GM19035 (cell line): ENCODE results near the gene VWA3A.
"Not testable (repeated sequence)": the region's sequence is repeated elsewhere in the genome, so short reads cannot be mapped to it uniquely, and the experiment has no call there.

Source experiments
- ATAC-seq: cut with Tn5 transposase; IDR thresholded peaks from one replicate; pipeline ENCODE4 v1.9.1; 2021; ENCODE audit not compliant: unreplicated experiment

VWA3A gene

DNA sequence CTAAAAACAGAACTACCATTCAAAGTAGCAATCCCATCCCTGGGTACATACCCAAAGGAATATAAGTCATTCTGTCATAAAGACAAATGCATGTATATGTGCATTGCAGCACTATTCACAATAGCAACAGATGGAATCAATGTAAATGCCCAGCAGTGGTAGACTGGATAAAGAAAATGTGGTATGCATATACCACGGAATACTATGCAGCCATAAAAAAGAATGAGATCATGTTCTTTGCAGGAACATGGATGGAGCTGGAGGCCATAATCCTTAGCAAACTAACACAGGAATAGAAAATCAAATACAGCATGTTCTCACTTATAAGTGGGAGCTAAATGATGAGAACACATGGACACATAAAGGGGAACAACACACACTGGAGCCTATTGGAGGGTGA lies 36.2 kb downstream of the VWA3A start:
- not testable (repeated sequence) for ATAC-seq

DNA sequence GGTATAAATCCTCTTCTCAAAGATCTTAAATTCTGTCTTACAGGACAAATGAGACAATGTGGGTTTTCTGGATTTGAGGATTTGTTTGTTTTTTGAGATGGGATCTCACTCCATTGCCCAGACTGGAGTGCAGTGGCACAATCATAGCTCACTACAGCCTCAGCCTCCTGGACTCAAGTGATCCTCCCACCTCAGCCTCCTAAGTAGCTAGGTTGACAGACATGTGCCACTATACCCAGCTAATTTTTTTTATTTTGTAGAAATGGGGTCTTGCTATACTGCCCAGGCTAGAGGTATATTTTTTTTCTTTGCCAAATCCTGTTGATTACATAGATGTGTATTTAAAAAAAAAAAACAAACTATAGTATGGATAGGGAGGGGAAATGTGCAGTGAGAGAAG lies 38.2 kb downstream of the VWA3A start:
- ATAC-seq, result no peak

DNA sequence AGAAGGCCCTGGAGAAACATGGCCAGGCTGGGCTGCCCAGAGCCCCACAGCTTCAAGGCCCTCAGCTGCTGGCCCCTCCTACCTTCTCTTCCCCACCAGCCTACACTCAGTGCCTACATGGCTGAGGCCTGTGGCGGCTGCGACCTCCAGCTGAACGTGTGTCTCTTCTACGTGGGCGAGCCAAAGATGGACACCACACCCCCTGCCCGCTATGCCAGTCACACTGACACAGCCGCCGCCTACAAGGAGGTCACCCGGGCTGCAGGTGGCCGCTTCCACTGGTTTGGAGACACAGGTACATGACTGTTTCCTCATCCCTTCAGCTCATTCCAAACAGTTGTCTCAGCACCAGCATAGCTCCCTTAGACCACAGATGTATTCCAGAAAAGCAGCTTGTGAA lies 40.5 kb downstream of the VWA3A start:
- ATAC-seq, result no peak

DNA sequence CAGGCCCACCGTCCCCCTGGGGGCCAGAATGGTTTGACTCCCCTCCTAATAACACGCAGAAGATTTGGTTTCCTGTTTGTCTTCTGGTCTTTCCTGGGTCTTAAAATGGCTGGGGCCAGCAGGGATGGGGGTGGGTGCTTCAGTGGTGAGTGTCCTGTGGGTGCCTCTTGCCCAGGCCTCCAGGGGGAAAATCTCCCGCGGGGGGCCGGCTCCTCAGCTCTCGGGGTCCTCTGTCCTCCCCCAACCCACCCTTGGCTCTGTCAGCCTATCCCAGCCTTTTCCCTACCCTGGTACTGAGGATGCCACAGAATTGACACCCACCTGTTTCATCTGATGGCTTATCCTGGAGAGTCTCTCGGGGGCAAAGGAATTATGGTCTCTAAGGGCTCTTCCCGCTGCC lies 46.1 kb downstream of the VWA3A start:
- no peak for ATAC-seq

DNA sequence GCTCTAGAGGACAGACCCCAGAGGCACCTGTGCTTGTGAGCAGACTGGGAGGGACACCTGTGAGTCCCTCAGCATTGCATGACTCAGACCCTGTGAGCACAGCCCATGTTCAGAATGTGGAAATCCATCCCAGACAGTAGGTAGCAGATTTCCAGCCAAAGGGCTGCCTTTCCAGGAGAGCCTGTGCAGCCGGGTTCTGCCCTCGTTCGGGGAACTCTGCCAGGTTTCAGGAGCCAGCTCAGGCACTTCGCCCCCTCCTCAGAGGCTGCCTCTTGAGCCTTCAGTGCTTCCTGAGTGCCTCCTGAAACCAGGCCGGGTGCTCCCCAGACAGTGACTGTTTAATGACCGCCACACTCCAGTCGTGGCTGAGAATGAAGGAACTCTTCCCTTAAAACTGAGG lies 46.7 kb downstream of the VWA3A start:
- no peak for ATAC-seq

DNA sequence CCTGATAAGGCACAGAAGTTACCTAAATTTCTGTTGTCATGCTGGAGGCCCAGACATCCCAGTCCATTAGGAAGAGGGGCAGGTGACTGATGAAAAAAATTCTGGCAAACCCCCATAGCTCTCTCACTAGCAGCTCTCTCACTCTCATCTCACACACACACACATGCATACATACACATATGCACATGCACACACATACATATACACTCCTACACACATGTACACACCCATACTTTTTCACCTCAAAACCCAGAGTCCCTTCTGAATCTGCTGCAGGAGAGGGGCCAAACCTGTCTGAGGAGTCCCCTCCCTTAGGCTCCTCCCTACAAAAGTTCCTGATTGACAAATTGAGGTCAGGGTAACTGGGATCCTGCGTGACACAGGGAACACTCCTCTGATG lies 47.4 kb downstream of the VWA3A start:
- no peak for ATAC-seq

DNA sequence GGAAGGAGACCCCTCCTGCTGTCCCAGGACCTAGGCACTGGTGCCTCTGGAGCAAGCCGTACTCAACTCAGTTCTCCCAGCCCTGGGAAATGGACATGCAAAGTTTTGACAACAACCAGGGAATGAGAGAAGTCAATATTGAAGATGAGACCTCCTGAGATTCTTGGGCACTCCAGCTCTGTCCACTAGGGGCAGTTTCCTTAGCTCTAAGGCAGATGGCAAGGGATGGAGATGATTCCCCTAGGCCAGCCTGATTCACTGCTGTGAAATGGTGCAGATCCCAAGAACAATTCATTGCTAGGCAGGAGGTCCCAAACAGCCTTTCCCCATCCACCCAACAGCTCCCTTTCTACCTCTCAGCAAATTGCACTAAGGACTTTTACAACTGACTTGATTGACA lies 49.4 kb downstream of the VWA3A start:
- no peak for ATAC-seq

DNA sequence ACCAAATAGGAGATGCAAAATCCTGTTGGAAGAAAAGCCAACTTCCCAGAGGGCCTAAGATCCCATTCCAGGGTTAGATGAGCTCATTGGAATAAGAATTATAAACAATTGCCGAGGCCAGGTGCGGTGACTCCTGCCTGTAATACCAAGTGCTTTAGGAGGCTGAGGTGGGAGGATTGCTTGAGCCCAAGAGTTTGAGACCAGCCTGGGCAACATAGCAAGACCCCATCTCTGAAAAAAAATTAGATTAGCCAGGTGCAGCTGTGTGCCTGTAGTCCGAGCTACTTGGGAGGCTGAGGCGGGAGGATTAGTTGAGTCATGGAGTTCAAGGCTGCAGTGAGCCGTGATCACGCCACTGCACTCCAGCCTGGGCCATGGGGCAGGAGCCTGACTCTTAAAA lies 52.2 kb downstream of the VWA3A start:
- ATAC-seq, result no peak

DNA sequence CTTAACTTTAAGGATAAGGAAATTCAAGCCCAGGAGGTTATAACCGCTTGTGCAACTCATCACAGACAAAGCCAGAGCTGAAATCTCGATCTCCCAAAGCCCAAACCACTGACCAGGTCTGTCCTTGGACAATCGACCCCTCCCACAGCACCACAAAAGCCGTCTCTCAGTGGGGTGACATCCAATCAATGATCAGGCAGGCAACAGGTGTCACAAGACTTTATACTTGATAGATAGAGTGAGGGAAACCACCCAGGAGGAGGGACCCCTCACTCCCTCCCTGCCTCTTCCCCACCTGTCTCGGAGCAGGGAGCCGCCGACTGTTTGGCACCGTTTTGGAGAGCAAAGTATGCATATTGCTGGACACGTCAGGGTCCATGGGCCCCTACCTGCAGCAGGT lies 55.5 kb downstream of the VWA3A start:
- no peak for ATAC-seq

DNA sequence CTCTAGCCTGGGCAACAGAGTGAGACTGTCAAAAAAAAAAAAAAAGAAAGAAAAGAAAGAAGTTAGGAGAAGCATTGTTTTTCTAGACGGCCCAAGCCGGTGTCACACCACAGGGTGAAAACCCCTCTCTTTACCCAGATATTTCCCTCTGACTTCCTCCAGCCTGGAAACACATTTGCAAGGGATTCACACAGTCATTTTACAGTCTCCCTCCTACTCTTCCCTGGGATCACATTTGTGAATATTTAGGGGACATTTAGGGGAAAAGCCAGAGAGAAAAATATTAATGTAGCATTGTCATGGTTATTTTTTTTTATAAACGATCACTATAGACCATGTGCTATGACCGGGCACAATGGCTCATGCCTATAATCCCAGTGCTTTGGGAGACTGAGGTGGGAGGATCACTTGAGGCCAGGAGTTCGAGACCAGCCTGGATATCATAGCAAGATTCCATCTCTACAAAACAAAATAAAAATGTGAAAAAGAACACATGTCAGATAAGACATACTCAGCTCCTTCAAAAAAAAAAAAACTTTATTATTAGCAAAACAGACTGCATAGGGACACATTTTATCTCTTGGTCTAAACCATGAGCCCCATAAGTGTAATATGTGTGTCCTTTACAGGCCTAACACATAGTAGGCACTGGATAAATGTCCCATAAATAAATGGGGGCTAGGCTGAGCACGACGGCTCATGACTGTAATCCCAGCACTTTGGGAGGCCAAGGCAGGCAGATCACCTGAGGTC lies 59.1 kb downstream of the VWA3A start:
- ATAC-seq, result no peak

DNA sequence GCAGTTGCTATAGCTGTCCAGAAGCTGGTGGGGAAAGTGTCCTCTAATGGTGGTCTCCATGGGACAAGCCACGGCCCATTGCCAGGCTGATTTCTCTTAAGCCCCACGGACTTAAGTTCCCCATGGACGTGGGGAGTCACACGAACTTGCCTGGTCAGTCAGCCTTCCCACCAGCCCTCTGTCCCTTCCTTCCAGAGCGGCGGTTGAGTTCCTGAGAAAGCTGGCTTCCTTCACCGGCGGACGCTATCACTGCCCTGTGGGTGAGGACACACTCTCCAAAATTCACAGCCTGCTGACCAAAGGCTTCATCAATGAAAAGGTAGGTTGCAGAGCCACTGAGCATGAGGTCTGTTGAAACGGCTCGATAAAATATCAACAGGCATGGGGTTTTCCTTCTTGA lies 60.0 kb downstream of the VWA3A start:
- ATAC-seq, result no peak

DNA sequence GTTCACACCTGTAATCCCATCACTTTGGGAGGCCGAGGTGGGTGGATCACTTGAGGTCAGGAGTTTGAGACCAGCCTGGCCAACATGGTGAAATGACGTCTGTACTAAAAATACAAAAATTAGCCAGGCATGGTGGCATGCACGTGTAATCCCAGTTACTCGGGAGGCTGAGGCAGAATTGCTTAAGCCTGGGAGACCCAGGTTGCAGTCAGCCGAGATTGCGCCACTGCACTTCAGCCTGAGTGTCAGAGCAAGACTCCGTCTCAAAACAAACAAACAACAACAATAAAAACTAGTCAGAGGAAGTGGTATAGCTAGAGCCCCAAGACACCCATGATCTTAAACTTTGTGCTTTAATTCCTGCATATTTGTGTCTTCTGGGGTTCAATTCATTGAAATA lies 60.7 kb downstream of the VWA3A start:
- not testable (repeated sequence) for ATAC-seq

DNA sequence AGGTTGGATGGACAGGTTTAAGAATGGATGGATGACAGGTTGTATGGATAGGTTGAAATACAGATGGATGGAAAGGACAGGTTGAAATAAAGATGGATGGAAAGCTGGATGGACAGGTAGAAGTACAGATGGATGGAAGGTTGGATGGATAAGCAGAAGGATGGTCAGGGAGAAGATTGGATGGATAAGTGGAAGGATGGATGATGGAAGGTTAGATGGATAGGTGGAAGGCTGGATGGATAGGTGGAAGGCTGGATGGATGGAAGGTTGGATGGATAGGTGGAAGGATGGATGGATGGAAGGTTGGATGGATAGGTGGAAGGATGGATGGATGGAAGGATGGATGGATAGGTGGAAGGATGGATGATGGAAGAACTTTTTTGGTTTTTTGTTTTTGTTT lies 69.1 kb downstream of the VWA3A start:
- no peak for ATAC-seq

DNA sequence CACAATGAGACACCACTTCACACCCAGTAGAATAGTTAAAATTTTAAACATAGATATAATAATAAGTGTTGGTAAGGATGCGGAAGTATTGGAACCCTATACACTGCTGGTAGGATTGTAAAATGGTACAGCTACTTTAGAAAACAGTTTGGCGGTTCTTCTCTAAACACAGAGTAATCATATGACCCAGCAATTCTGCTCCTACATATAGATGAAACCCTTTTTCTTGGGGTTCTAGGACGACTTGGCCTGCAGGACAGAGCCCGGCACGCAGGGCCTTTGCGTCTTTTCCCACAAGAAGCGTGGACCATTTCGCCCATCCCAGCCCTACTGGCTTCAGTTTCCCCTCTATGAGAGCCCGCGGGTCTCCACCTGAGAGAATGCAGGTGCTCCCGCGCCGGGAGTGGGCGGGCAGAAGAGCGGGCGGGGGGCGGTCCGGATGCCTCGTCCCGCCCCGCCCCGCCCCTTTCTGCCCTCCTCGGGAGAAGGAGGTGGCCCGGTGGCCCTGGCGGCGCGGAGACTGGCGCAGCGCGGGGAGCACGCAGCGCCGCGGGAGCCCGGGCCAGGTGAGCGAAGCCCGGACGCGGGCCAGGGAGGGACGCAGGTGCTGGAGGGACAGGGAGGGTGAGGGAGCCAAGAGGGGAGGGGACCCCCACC lies 69.8 kb downstream of the VWA3A start, which contains the start of gene SDR42E2:
TSS of gene SDR42E2 (plus strand) at position 508 of the 657 bp plus-strand sequence. CDS start 3,077 bp downstream, outside the sequence.
- no peak for ATAC-seq

DNA sequence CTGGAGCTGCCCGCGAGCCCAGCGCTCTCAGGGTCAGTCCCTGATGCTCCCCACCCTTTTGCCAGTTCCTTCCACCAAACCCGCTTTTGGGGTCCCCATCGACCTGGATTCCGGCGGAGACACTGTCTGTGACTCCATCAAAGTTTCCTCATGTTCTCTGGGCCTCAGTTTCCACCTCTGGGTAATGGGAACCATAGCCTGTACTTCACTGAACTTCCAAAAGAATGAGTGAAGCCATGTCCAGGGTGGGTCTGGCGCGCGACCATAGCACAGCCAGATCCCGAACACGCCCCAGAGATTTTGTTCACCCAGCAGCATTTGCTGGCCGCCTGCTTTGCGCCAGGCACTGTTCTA lies 70.3 kb downstream of the VWA3A start:
- ATAC-seq, result no peak

DNA sequence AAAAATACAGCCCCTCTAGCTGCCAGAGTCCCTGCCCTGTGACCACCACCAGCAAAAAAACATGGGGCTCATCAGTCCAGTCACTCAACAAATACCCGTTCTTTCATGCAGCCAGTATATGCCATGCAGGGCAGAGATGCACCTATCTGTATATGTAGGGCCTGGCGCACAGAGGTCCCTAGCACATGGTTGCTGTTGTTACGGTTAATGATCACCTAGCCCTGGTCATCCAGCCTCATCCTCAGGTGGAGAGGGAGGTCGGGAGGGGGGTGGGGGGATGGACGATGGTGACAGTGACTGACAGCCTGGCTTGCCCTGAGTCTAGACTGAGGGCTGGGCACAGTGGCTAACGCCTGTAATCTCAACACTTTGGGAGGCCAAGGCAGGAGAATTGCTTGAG lies 71.5 kb downstream of the VWA3A start:
- ATAC-seq, result no peak

DNA sequence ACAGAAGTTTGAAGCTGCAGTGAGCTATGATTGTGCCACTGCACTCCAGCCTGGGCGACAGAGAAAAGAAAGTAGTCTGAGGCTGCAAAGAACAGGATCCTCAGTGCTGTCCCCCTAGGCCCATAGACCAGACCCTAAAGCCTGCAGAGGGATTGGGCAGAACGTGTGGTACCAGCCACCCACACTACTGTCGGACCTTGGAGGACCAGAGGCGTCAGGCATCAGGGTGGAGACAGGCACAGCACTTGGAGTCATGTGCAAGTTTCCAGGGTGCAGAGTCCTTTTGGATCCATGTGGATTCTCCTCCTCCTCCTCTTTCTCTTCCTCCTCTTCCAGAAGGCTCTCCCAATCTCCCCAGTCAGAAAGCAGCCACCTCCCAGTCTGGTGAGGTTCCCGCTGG lies 72.1 kb downstream of the VWA3A start:
- ATAC-seq, result no peak

DNA sequence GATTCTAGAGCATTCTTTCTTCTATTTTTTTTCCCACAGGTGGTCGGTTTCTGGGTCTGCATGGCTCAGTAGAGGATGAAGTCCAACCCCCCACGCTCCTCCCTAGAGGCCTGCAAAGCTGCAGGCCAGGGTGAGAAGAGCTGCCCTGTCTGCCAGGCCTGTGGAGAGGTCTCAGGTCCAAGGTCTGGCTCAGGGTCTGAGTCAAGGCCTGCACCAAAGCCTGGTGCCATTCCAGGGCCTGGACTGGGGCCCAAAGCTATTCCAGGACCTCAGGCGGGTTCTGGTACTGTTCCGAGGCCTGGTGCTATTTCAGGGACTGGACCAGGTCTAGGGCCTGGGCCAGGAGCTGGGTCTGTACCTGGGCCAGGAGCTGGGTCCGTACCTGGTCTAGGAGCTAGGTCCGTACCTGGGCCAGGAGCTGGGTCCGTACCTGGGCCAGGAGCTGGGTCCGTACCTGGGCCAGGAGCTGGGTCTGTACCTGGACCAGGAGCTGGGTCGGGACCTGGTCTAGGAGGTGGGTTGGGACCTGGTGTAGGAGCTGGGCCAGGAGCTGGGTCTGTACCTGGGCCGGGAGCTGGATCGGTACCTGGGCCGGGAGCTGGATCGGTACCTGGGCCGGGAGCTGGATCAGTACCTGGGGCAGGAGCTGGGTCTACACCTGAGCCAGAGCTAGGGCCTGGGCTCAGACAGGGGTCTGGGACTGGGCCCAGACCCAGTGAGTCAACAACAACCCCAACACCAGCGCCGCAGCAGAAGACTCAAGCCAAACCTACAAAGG lies 73.4 kb downstream of the VWA3A start:
- no peak for ATAC-seq

DNA sequence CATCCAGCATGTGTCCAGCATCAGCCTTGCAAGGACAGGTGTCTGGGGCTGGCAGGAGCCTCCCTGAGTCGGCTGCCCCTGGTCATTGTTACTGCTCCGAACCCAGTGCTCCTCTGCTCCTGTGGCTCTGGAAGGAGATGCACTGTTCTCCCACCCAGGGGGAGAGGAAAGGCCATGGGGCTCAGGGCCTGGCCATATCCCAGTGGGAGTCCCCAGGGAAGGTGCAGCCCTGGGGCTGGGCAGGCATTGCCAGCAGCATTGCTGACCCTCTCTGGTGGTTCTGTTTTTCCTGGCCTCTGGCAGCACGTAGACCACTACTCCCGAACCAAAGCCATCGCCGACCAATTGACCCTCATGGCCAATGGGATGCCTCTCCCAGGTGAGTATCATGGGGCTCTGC lies 79.6 kb downstream of the VWA3A start:
- no peak for ATAC-seq

DNA sequence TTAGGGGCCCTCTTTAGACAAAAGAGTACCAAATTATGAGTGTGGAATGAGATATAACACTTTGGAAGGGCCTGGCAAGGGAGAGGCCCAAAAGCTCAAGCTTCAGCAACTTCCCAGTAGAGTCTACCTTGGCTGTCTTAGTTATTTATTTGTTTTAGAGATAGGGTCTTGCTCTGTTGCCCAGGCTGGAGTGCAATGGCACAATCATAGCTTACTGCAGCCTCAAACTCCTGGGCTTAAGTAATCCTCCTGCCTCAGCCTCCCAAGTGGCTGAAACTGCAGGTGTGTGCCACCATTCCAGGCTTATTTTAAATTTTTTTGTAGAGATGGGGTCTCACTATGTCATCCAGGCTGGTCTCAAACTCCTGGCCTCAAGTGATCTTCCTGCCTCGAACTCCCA lies 80.3 kb downstream of the VWA3A start:
- ATAC-seq, result not testable (repeated sequence)

DNA sequence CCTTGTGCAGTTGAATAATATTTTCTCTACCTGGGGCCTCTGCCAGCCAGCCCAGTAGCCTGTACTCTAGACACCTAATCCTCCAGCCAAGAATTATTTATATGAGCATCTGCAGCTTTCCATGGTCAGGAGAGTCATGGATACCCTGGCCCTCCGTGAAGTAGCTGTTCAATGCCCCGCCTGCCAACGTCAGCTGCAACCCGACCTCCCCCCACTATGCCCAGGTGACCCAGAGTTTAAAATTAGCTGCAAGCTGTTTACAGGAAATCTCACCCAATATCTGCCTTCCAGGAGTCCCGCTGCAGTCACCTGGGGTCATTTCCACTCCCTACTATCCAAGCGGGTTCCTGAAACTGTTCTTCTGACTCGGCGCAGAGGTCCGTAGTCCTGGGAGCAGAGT lies 82.3 kb downstream of the VWA3A start:
- no peak for ATAC-seq
